SU-DHL-6 (cell line): ENCODE data around the gene ADAM10.

ENCODE experiments used
- EZH2phosphoT487 ChIP-seq: fragments of 200-600 bp; sonication (generic), shearing (Covaris generic); conservative IDR thresholded peaks from 2 replicates; pipeline ENCODE4 v1.6.1; 2018; ENCODE audit warnings: mild to moderate bottlenecking, antibody characterized with exemption, low read length, moderate library complexity, mixed read lengths
- TF ChIP-seq, protein P1 (sequence below): fragments of 200-600 bp; sonication (generic); IDR thresholded peaks from one replicate; pipeline ENCODE4 v1.5.1; 2017; ENCODE audit warnings: antibody characterized with exemption, mild to moderate bottlenecking, low read length, moderate library complexity; ENCODE audit not compliant: insufficient read depth, poor library complexity, severe bottlenecking

GRCh38 chr15:58544756-58545155 lies 204.8 kb downstream of the ADAM10 start:
- TF ChIP-seq, protein P1, sequence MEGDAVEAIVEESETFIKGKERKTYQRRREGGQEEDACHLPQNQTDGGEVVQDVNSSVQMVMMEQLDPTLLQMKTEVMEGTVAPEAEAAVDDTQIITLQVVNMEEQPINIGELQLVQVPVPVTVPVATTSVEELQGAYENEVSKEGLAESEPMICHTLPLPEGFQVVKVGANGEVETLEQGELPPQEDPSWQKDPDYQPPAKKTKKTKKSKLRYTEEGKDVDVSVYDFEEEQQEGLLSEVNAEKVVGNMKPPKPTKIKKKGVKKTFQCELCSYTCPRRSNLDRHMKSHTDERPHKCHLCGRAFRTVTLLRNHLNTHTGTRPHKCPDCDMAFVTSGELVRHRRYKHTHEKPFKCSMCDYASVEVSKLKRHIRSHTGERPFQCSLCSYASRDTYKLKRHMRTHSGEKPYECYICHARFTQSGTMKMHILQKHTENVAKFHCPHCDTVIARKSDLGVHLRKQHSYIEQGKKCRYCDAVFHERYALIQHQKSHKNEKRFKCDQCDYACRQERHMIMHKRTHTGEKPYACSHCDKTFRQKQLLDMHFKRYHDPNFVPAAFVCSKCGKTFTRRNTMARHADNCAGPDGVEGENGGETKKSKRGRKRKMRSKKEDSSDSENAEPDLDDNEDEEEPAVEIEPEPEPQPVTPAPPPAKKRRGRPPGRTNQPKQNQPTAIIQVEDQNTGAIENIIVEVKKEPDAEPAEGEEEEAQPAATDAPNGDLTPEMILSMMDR, result no peak
- TF ChIP-seq EZH2phosphoT487, result no peak
